Testis (tissue), 3 donors: Measurements from ENCODE around the gene ERC2. TPM values are rescaled to one million over a fixed set of nuclear protein-coding genes. Genes with fewer than 3 reads are reported as not detected.

Source experiments
- DNase-seq: peaks from one replicate; pipeline ENCODE4 v3.0.0-alpha.2; 2019
- H3K27ac ChIP-seq, 2 donors: fragments of 200-600 bp; sonication (generic); one replicate each; pipeline ENCODE4 v1.5.1; 2019
- H3K27me3 ChIP-seq: fragments of 200-600 bp; sonication (generic); one replicate; pipeline ENCODE4 v1.5.1; 2019
- H3K36me3 ChIP-seq: fragments of 200-600 bp; sonication (generic); one replicate; pipeline ENCODE4 v1.5.1; 2017; ENCODE audit warnings: low read depth; ENCODE audit errors: missing control alignments
- H3K4me1 ChIP-seq: fragments of 200-600 bp; sonication (generic); one replicate; pipeline ENCODE4 v1.5.1; 2019
- H3K4me3 ChIP-seq, 2 donors: fragments of 200-600 bp; sonication (generic); one replicate each; pipeline ENCODE4 v1.5.1; 2017 to 2019
- H3K9me3 ChIP-seq: fragments of 200-600 bp; sonication (generic); one replicate; pipeline ENCODE4 v1.5.1; 2017
- POLR2A ChIP-seq: fragments of 450-650 bp; IDR thresholded peaks from one replicate; pipeline ENCODE4 v1.6.1; 2017; ENCODE audit warnings: antibody characterized with exemption, mild to moderate bottlenecking, moderate library complexity
- WGBS, 2 donors: methylation state at CpG; one replicate each; pipeline ENCODE4 v1.1.5; 2018; 5-methylcytosine and 5-hydroxymethylcytosine counted together
- intact Hi-C: fragments of 100-400 bp; cut with DNase I; formaldehyde crosslinking; loops from one replicate; pipeline ENCODE4 v1.15.1; 2023; ENCODE audit warnings: low total_unique reads
- polyA plus RNA-seq: library from polyadenylated mRNA; stranded (reverse); fragments of 350-450 nt; fragmentation: Illumina TruSeq; extraction: RNeasy Lipid Tissue Mini Kit (QIAGEN cat#74804); gene quantifications from one replicate; pipeline ENCODE4 v1.2.3, GENCODE V29; 2014; ENCODE audit warnings: low read depth, low replicate concordance; ENCODE audit not compliant: insufficient read depth
- total RNA-seq, 2 donors: library from RNA; depleted of rRNA; stranded (reverse); fragments of >200 nt; gene quantifications; one replicate each; pipeline ENCODE4 v1.2.3, GENCODE V29; 2016
- TF ChIP-seq, protein P1 (sequence below), 3 experiments: fragments of 450-650 bp in 2 of 3; fragments of 200-600 bp in 1 of 3; sonication (generic) in 1 of 3; IDR thresholded peaks; one replicate each; pipeline ENCODE4 v1.5.1; 2016 to 2019; ENCODE audit warnings: antibody characterized with exemption in 3 of 3, mild to moderate bottlenecking in 2 of 3, moderate library complexity in 1 of 3

Gene ERC2
- total and polyA plus RNA-seq, 3 donors from 2014 or later = 1.9 to 6.1 (median 5.9) TPM

DNA sequence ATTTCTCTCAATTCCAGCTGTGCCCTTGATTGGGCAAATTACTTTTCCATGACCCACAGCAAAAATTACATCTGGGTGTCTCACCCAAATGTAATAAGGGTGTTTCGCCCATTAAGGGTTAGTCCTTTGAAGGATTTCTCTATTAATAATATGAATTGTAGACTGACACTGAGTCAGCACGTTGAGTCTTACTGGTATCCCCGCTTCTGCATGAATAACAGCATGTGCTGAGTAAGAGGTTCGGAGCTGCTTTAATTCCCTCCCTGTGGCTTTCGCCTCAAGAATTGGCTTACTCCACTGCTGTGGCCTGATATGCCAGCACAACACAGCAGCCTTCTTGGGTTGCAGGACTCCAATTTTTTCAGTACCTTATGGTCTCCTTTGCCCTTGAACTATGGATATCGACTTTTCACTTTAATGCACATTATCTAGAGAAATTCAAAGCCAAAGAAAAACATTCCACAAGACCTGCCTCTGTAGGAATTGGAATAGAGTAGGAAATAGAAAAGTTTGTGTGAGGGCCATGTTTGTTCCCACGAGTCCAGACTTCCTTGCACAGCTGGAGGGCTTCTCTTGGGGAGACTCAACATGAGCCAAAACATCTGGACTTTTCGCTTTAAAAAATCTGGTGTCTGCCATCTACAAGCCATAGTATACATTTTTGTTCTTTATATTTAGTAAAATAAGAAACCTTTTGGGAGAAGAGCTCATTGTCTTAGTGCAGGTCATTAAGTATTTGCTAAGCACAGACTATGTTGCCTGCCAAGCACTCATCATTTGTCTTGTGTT is 20.7 kb upstream of the ERC2 start:
- intact Hi-C loops = no loop called here
- WGBS, 2 donors = 53 to 59% methylated on average over 8 of the region's 8 CpGs
- Histone ChIP-seq H3K4me3 (no peak overlapping the region), H3K9me3 (no peaks in the 10 kb centered on the region), H3K27ac (no peak overlapping the region), H3K36me3 (no peaks in the 10 kb centered on the region), H3K4me1 (no peaks in the 10 kb centered on the region), H3K27me3 (no peaks in the 10 kb centered on the region)
- TF ChIP-seq, protein P1, sequence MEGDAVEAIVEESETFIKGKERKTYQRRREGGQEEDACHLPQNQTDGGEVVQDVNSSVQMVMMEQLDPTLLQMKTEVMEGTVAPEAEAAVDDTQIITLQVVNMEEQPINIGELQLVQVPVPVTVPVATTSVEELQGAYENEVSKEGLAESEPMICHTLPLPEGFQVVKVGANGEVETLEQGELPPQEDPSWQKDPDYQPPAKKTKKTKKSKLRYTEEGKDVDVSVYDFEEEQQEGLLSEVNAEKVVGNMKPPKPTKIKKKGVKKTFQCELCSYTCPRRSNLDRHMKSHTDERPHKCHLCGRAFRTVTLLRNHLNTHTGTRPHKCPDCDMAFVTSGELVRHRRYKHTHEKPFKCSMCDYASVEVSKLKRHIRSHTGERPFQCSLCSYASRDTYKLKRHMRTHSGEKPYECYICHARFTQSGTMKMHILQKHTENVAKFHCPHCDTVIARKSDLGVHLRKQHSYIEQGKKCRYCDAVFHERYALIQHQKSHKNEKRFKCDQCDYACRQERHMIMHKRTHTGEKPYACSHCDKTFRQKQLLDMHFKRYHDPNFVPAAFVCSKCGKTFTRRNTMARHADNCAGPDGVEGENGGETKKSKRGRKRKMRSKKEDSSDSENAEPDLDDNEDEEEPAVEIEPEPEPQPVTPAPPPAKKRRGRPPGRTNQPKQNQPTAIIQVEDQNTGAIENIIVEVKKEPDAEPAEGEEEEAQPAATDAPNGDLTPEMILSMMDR (IDR thresholded peaks at IDR 0.05) = no peak
- TF ChIP-seq POLR2A = no peak
- DNase-seq = no peak

DNA sequence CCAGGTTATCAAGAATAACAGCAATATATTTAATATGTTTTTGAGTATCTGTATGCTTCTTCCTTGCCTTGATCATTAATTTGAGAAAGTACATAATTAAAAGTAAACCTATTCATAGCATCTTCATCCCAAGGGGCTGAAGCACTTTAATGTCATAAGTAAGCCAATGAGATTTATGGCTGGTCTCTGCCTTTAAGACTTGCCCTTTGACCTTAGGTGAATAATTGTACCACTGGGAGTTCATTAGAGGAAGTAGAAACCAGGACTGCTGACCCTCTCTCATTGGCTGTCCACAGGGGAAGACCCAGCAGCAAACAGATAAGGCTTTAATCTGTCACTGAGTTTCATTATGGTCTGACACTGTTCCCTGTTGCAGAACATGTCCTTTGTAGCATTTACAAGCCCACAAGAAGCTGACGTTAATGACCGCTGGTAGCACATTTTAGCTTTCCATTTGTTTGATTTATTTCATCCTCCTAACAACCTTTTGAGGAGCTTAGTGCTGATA is 16.3 kb upstream of the ERC2 start:
- Histone ChIP-seq H3K27me3 (no peaks in the 10 kb centered on the region), H3K4me3 (no peak overlapping the region), H3K4me1 (no peaks in the 10 kb centered on the region), H3K9me3 (no peaks in the 10 kb centered on the region), H3K36me3 (no peaks in the 10 kb centered on the region), H3K27ac (no peak overlapping the region)
- intact Hi-C loops = no loop called here
- no peak for DNase-seq
- WGBS, 2 donors = 45 to 48% methylated on average over 2 of the region's 2 CpGs
- TF ChIP-seq, protein P1 (IDR thresholded peaks at IDR 0.05) = no peak
- TF ChIP-seq POLR2A = no peak

DNA sequence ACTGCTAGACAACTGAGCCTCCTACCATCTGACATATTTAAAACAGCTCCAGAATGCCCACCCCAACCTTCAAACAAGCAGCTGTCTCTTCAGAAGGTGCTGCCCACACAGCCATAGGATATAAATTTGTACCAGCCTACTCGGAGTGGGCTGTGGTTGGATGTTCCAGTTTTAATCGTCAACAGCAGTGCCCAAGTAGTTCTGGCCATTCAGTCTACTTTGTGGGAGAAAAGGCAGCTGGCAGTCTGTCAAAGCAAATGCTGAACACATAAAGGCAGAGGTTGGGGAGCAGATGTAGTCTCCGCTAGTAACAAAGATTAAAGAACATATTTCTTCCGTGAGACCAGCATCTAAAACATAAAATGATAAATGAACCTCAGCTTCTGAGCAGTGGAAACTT is 15.9 kb upstream of the ERC2 start:
- no peak overlapping the region for H3K4me3 ChIP-seq
- no peaks in the 10 kb centered on the region for H3K27me3 ChIP-seq
- no peaks in the 10 kb centered on the region for H3K9me3 ChIP-seq
- TF ChIP-seq, protein P1 (IDR thresholded peaks at IDR 0.05) = no peak
- TF ChIP-seq POLR2A = no peak
- no peaks in the 10 kb centered on the region for H3K4me1 ChIP-seq
- WGBS, 2 donors = 39 to 61% methylated on average over 4 of the region's 4 CpGs
- intact Hi-C loops = no loop called here
- no peak for DNase-seq
- no peaks in the 10 kb centered on the region for H3K36me3 ChIP-seq
- H3K27ac ChIP-seq = no peak overlapping the region

DNA sequence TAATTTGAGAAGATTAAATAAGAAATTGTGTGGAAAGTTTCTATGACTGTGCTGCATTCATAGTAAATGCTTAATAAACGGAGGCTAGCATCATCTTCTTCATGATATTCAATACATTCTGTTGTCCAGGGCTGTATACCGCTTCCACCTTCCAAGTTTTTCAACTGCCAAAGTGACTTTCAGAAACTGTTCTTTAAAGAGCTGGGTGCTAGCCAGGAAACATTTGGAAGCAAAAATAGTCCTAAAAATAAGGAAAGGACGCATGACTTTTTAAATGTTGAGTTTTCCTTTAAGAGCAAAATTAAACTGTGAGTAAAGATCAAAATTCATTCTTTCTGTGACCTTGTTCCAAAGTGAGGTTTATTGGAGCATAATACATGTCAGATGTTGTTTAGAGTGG is 9.4 kb upstream of the ERC2 start:
- intact Hi-C loops = no loop called here
- Histone ChIP-seq H3K27ac (no peak overlapping the region), H3K27me3 (no peaks in the 10 kb centered on the region), H3K4me3 (no peak overlapping the region), H3K36me3 (no peaks in the 10 kb centered on the region), H3K4me1 (no peaks in the 10 kb centered on the region), H3K9me3 (no peaks in the 10 kb centered on the region)
- 58 to 71% methylated on average over 3 of the region's 3 CpGs for WGBS, 2 donors
- no peak for DNase-seq
- TF ChIP-seq POLR2A = no peak
- TF ChIP-seq, protein P1 (IDR thresholded peaks at IDR 0.05) = no peak

DNA sequence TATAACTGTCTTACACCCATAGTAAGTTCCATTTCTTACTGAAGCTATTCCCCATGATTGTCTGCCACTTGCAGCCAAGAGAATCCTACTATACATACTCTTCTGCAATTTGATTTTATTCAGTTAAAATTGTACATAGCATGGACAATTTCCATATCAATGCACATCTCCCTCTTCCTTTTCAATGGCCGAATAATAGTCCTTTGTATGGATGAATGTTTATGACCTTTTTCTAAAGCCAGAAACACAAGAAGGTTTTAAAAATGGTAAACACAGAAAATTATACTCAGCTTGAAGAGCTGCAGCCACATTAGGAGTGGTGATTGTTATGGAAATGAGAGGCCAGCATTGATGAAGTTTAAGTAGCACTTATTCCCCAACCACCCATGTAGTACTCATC is 8.5 kb upstream of the ERC2 start:
- H3K36me3 ChIP-seq = no peaks in the 10 kb centered on the region
- H3K4me1 ChIP-seq = no peaks in the 10 kb centered on the region
- 85 to 90% methylated on average over 1 of the region's 1 CpG for WGBS, 2 donors
- H3K27ac ChIP-seq = no peak overlapping the region
- TF ChIP-seq, protein P1 (IDR thresholded peaks at IDR 0.05) = no peak
- TF ChIP-seq POLR2A = no peak
- no peak for DNase-seq
- intact Hi-C loops = no loop called here
- H3K27me3 ChIP-seq = no peaks in the 10 kb centered on the region
- no peak overlapping the region for H3K4me3 ChIP-seq
- no peaks in the 10 kb centered on the region for H3K9me3 ChIP-seq
